HCT116 (cell line): Measurements from ENCODE around the gene RELB. TPM values are rescaled to one million over a fixed set of nuclear protein-coding genes. Genes with fewer than 3 reads are reported as not detected.

ENCODE experiments used
- ATAC-seq: fragments of 200-7000 bp; cut with Tn5 transposase; 2 replicates; pipeline ENCODE4 v1.9.1; 2020; ENCODE audit warnings: mild to moderate bottlenecking, moderate library complexity
- BruUV-seq: library from RNA; stranded (reverse); fragments of 400-500 nt; replicated peaks from 2 replicates; lab custom pipeline; 2021; lab: Mats Ljungman, UMichigan
- CTCF ChIA-PET: fragments of 300-600 bp; sonication (Branson Sonifier 250); formaldehyde crosslinking; loops from one replicate; lab custom pipeline; 2021; ENCODE audit warnings: antibody characterized with exemption; lab: Charles Lee
- POLR2A ChIA-PET: fragments of 300-600, 350-600 bp; sonication (Branson Sonifier 250); formaldehyde crosslinking; loops from one replicate; lab custom pipeline; 2021; ENCODE audit warnings: antibody characterized with exemption; lab: Charles Lee
- RAD21 ChIA-PET, 2 experiments: fragments of 300-600 bp; sonication (Branson Sonifier 250); formaldehyde crosslinking; loops; one replicate each; lab custom pipeline; 2023; ENCODE audit warnings: low total read pairs in 2 of 2; ENCODE audit not compliant: uncharacterized antibody in 2 of 2, unreplicated experiment in 2 of 2, low non-redundant PET in 1 of 2; lab: Charles Lee
- DNase-seq: peaks from one replicate; pipeline ENCODE4 v3.0.0-alpha.2; 2010; ENCODE audit warnings: low read depth, low spot score
- H2AFZ ChIP-seq: fragments of 200-600 bp; shearing (Covaris generic), sonication (generic); 2 replicates; pipeline ENCODE4 v1.6.1; 2017; ENCODE audit warnings: low read depth, mixed run types, mixed read lengths, antibody characterized with exemption, low read length; ENCODE audit not compliant: poor library complexity, severe bottlenecking
- H3K27ac ChIP-seq: 2 replicates; pipeline ENCODE4 v1.5.1; 2012; ENCODE audit warnings: low read depth, low read length
- H3K27me3 ChIP-seq: fragments of 200-600 bp; sonication (generic); 2 replicates; pipeline ENCODE4 v1.6.1; 2016; ENCODE audit warnings: mixed run types, low read length, mixed read lengths; ENCODE audit not compliant: insufficient read depth
- H3K36me3 ChIP-seq, 2 experiments: fragments of 200-500 bp in 1 of 2; fragments of 200-600 bp in 1 of 2; sonication (Bioruptor generic) in 1 of 2; sonication (generic) in 1 of 2; 2 replicates each; pipeline versions ENCODE4 v1.5.1 to v1.6.1; 2014 to 2016; ENCODE audit warnings: low read length in 2 of 2, inconsistent platforms in 1 of 2, mixed read lengths in 1 of 2, mixed run types in 1 of 2; ENCODE audit not compliant: insufficient read depth in 2 of 2, control insufficient read depth in 1 of 2
- H3K4me1 ChIP-seq, 2 experiments: fragments of 200-600 bp in 1 of 2; sonication (generic) in 1 of 2; 2 replicates each; pipeline versions ENCODE4 v1.5.1 to v1.6.1; 2012 to 2017; ENCODE audit warnings: low read length in 2 of 2, inconsistent platforms in 1 of 2, mild to moderate bottlenecking in 1 of 2, mixed read lengths in 1 of 2, mixed run types in 1 of 2, moderate library complexity in 1 of 2; ENCODE audit not compliant: insufficient read depth in 2 of 2, control insufficient read depth in 1 of 2
- H3K4me2 ChIP-seq: fragments of 200-600 bp; sonication (generic); 2 replicates; pipeline ENCODE4 v1.6.1; 2017; ENCODE audit warnings: mixed run types, low read length, mixed read lengths
- H3K4me3 ChIP-seq, 2 experiments: fragments of 200-600 bp in 1 of 2; sonication (generic) in 1 of 2; replicated peaks in 1 of 2; 2 replicates each; pipeline ENCODE4 v1.5.1; 2011 to 2016; ENCODE audit warnings: low read length in 2 of 2, control low read depth in 1 of 2, low read depth in 1 of 2, mild to moderate bottlenecking in 1 of 2, mixed read lengths in 1 of 2, mixed run types in 1 of 2
- H3K79me2 ChIP-seq: fragments of 200-600 bp; sonication (generic); 2 replicates; pipeline ENCODE4 v1.6.1; 2017; ENCODE audit warnings: mild to moderate bottlenecking, mixed run types, low read length, moderate library complexity, mixed read lengths; ENCODE audit not compliant: insufficient read depth
- H3K9ac ChIP-seq: fragments of 200-600 bp; sonication (generic); 2 replicates; pipeline ENCODE4 v1.6.1; 2016; ENCODE audit warnings: low read length, mixed read lengths
- H3K9me2 ChIP-seq: fragments of 200-600 bp; sonication (generic), shearing (Covaris generic); 2 replicates; pipeline ENCODE4 v1.6.1; 2017; ENCODE audit warnings: mixed run types, mild to moderate bottlenecking, moderate library complexity; ENCODE audit not compliant: insufficient read depth
- H3K9me3 ChIP-seq, 2 experiments: fragments of 200-500 bp in 1 of 2; fragments of 200-600 bp in 1 of 2; sonication (Bioruptor generic) in 1 of 2; sonication (generic) in 1 of 2; 2 replicates each; pipeline ENCODE4 v1.6.1; 2014 to 2017; ENCODE audit warnings: low read length in 2 of 2, mixed read lengths in 2 of 2, inconsistent platforms in 1 of 2, low read depth in 1 of 2, mild to moderate bottlenecking in 1 of 2, mixed run types in 1 of 2, moderate library complexity in 1 of 2; ENCODE audit not compliant: control insufficient read depth in 1 of 2, insufficient read depth in 1 of 2
- H4K20me1 ChIP-seq: fragments of 200-600 bp; sonication (generic), shearing (Covaris generic); 2 replicates; pipeline ENCODE4 v1.6.1; 2017; ENCODE audit warnings: mixed run types, mild to moderate bottlenecking, moderate library complexity; ENCODE audit not compliant: insufficient read depth
- CBX3 ChIP-seq: IDR thresholded peaks from 2 replicates; pipeline ENCODE4 v1.6.1; 2012; ENCODE audit warnings: low read depth
- CEBPB ChIP-seq: IDR thresholded peaks from 2 replicates; pipeline ENCODE4 v1.6.1; 2012; ENCODE audit warnings: low read depth
- ELF1 ChIP-seq: IDR thresholded peaks from 2 replicates; pipeline ENCODE4 v1.6.1; 2012; ENCODE audit warnings: low read depth, borderline replicate concordance
- EZH2phosphoT487 ChIP-seq: fragments of 200-600 bp; IDR thresholded peaks from 2 replicates; pipeline ENCODE4 v1.6.1; 2018; ENCODE audit warnings: antibody characterized with exemption, borderline replicate concordance
- POLR2A ChIP-seq: IDR thresholded peaks from 2 replicates; pipeline ENCODE4 v1.7.0; 2011; ENCODE audit warnings: borderline replicate concordance; ENCODE audit not compliant: insufficient read depth, insufficient read length; ENCODE audit errors: extremely low read depth
- RAD21 ChIP-seq: IDR thresholded peaks from 2 replicates; pipeline ENCODE4 v1.6.1; 2012; ENCODE audit warnings: low read depth, mild to moderate bottlenecking
- SIN3A ChIP-seq: IDR thresholded peaks from 2 replicates; pipeline ENCODE4 v1.6.1; 2012; ENCODE audit warnings: low read depth
- YY1 ChIP-seq: IDR thresholded peaks from 2 replicates; pipeline ENCODE4 v1.6.1; 2011; ENCODE audit warnings: low read length, low read depth, moderate library complexity, mild to moderate bottlenecking; ENCODE audit not compliant: insufficient replicate concordance; ENCODE audit errors: extremely low read depth
- ZFX ChIP-seq: fragments of 450-650 bp; IDR thresholded peaks from 2 replicates; pipeline ENCODE4 v1.6.1; 2017
- intact Hi-C: fragments of 100-400 bp; cut with micrococcal nuclease; formaldehyde crosslinking; loops from 2 replicates; pipeline ENCODE4 v1.10.0; 2022
- total RNA-seq: library from RNA; stranded (reverse); gene quantifications from one replicate; pipeline ENCODE4 v1.2.1, GENCODE V29; 2021; ENCODE audit not compliant: unreplicated experiment
- TF ChIP-seq, protein P1 (sequence below): IDR thresholded peaks from 2 replicates; pipeline ENCODE4 v1.6.1; 2011; ENCODE audit warnings: mild to moderate bottlenecking, low read length, moderate library complexity; ENCODE audit not compliant: insufficient replicate concordance; ENCODE audit errors: extremely low read depth
- TF ChIP-seq, protein P2 (sequence below): IDR thresholded peaks from 2 replicates; pipeline ENCODE4 v1.6.1; 2012; ENCODE audit warnings: low read depth
- TF ChIP-seq, protein P3 (sequence below): IDR thresholded peaks from 2 replicates; pipeline ENCODE4 v1.6.1; 2012

Gene RELB
- total RNA-seq, 1 experiment from 2014 or later, result 12.9 TPM

DNA sequence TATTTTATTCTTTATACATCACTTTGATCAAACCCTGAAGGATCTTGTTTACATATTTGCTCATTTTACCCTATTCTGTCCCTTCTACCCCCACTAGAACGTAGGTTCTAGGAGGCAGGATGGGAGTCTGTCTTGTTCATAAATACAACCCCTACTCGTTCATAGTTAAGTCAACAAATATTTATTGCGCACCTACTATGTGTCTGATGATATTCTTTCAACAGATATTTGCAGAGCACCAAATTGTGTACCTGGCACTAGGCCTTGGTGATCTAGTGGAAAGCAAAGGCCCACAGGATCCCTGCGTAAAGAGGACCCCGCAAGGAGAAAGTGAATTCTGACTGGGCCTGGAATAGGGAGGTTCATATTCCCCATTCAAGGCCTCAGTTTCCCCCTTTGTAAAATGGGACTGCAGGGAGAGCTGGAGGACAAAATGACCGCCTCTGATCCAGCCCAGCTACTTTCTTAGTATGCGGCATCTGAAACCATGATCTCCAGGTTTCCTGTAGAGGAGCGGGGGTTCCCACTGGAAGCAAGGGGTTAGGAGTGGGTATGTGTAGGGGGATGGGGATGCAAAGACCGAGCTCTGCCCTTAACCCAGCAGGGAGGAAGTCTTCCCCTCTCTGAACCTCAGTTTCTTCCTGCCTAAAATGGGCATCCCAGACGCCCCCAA, 77.3 kb downstream of the RELB start:
- Histone ChIP-seq H3K9ac (peak overlapping the region; percentile 98), H3K27ac (peak overlapping the region; percentile 73), H3K4me2 (peak overlapping the region; percentile 91), H3K79me2 (peaks cover 66% of the 10 kb centered on the region), H3K27me3 (no peaks in the 10 kb centered on the region), H3K9me2 (no peaks in the 10 kb centered on the region), H3K4me1 (peaks cover 31 to 45% of the 10 kb centered on the region in 2 experiments), H3K4me3 (peak overlapping the region; percentile 99), H4K20me1 (no peaks in the 10 kb centered on the region), H2AFZ (no peak overlapping the region), H3K9me3 (no peaks in the 10 kb centered on the region), H3K36me3 (peaks cover 2 to 15% of the 10 kb centered on the region in 2 experiments; a peak in 2 of 4 replicates)
- ChIA-PET CTCF (no interaction called here), RAD21 (no interaction called here), POLR2A (interaction anchor here (1.0 to 2.9 kb wide), 2 partner anchors 9 to 14 kb away, joined by 3 to 10 read pairs; partner anchors contain the start of gene PPP1R37)
- intact Hi-C loops, result loop anchor here (5.0 kb wide), 1 partner anchor 259 kb away; no protein-coding TSS in a partner anchor
- no peak for TF ChIP-seq CBX3
- TF ChIP-seq ZFX, result no peak
- TF ChIP-seq CEBPB, result no peak
- TF ChIP-seq RAD21, result no peak
- peak; percentile 23 for TF ChIP-seq POLR2A
- no peak for TF ChIP-seq ELF1
- ATAC-seq (peak; percentile 4), DNase-seq (no peak)
- BruUV-seq, result no TSS peak

DNA sequence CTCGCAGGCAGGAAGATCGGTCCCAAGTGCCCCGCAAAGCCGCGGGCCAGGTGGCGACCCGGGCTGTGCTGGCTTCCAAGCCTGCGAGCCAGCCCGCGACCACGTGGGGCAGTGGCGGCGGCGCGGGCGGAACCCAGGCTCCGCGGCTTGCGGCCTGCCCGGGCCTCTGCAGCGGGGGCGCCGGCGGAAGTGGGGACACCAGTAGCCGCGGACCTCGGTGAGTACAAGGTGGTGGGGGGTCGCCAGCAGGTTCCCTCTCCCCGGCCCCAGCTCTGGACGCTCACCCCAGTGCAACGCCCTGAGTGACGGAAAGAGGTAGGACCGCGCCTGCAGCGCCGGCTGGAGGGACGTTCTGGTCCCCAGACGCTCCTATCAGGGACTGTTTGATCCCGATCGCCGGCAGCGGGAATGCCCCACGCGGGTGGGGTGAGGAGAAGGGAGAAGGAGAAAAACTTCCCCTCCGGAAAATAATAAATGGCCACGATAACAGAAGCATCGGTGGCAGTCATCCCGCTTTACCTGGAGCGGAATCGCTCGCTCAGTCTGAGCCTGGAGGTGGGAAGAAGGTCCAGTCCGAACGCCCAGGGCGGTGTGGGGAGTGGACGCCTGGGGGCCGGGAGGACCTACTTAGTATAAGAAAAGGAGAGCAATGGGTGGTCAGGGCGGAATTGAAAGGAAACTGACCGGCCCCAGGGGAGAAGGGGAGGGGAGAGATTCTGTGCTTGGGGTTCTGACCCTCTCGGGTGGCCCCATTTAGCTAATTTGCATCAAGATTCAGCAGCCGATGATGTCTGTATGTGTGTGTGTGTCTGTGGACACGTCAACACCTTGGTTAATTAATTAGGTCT, 78.0 kb downstream of the RELB start, which contains the start of gene GEMIN7:
GEMIN7 (plus strand) TSS at position 198 of the 848 bp plus-strand sequence. CDS start 10,855 bp downstream, outside the sequence.
- no peaks in the 10 kb centered on the region for H3K9me3 ChIP-seq
- ATAC-seq (peak; percentile 56), DNase-seq (peak; percentile 44)
- no peak within 1 kb of the TSS for H2AFZ ChIP-seq
- peak within 1 kb of the TSS; percentile 99 for H3K4me3 ChIP-seq
- peaks cover 64% of the 10 kb centered on the region for H3K79me2 ChIP-seq
- H3K27me3 ChIP-seq, result no peaks in the 10 kb centered on the region
- peak within 1 kb of the TSS; percentile 98 for H3K9ac ChIP-seq
- ChIA-PET RAD21 (no interaction called here), CTCF (interaction anchor here (1.1 kb wide), 2 partner anchors 12 to 20 kb away, joined by 4 to 5 read pairs; no protein-coding TSS in a partner anchor), POLR2A (interaction anchor here (1.0 to 2.9 kb wide), 2 partner anchors 10 to 13 kb away, joined by 3 to 10 read pairs; partner anchors contain the start of gene PPP1R37)
- BruUV-seq, result TSS peak; percentile 76
- H4K20me1 ChIP-seq, result no peaks in the 10 kb centered on the region
- peaks cover 31 to 45% of the 10 kb centered on the region in 2 experiments for H3K4me1 ChIP-seq
- intact Hi-C loops, result loop anchor here (5.0 kb wide), 1 partner anchor 258 kb away; no protein-coding TSS in a partner anchor
- peaks cover 2 to 15% of the 10 kb centered on the region in 2 experiments; a peak in 2 of 4 replicates for H3K36me3 ChIP-seq
- peak within 1 kb of the TSS; percentile 91 for H3K4me2 ChIP-seq
- H3K27ac ChIP-seq, result peak within 1 kb of the TSS; percentile 73
- no peaks in the 10 kb centered on the region for H3K9me2 ChIP-seq
- TF ChIP-seq, protein P1, sequence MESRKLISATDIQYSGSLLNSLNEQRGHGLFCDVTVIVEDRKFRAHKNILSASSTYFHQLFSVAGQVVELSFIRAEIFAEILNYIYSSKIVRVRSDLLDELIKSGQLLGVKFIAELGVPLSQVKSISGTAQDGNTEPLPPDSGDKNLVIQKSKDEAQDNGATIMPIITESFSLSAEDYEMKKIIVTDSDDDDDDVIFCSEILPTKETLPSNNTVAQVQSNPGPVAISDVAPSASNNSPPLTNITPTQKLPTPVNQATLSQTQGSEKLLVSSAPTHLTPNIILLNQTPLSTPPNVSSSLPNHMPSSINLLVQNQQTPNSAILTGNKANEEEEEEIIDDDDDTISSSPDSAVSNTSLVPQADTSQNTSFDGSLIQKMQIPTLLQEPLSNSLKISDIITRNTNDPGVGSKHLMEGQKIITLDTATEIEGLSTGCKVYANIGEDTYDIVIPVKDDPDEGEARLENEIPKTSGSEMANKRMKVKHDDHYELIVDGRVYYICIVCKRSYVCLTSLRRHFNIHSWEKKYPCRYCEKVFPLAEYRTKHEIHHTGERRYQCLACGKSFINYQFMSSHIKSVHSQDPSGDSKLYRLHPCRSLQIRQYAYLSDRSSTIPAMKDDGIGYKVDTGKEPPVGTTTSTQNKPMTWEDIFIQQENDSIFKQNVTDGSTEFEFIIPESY, result peak; percentile 71
- TF ChIP-seq EZH2phosphoT487 (no peak), YY1 (peak; percentile 77), SIN3A (peak; percentile 84)
- TF ChIP-seq, protein P2, sequence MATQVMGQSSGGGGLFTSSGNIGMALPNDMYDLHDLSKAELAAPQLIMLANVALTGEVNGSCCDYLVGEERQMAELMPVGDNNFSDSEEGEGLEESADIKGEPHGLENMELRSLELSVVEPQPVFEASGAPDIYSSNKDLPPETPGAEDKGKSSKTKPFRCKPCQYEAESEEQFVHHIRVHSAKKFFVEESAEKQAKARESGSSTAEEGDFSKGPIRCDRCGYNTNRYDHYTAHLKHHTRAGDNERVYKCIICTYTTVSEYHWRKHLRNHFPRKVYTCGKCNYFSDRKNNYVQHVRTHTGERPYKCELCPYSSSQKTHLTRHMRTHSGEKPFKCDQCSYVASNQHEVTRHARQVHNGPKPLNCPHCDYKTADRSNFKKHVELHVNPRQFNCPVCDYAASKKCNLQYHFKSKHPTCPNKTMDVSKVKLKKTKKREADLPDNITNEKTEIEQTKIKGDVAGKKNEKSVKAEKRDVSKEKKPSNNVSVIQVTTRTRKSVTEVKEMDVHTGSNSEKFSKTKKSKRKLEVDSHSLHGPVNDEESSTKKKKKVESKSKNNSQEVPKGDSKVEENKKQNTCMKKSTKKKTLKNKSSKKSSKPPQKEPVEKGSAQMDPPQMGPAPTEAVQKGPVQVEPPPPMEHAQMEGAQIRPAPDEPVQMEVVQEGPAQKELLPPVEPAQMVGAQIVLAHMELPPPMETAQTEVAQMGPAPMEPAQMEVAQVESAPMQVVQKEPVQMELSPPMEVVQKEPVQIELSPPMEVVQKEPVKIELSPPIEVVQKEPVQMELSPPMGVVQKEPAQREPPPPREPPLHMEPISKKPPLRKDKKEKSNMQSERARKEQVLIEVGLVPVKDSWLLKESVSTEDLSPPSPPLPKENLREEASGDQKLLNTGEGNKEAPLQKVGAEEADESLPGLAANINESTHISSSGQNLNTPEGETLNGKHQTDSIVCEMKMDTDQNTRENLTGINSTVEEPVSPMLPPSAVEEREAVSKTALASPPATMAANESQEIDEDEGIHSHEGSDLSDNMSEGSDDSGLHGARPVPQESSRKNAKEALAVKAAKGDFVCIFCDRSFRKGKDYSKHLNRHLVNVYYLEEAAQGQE, result no peak
- TF ChIP-seq, protein P3, sequence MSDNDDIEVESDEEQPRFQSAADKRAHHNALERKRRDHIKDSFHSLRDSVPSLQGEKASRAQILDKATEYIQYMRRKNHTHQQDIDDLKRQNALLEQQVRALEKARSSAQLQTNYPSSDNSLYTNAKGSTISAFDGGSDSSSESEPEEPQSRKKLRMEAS, result peak; percentile 99
